Panc1 (cell line): ENCODE results near the gene NCLN. TPM values are rescaled to one million over a fixed set of nuclear protein-coding genes. Genes with fewer than 3 reads are reported as not detected.

Experiments
- ATAC-seq: fragments of 200-7000 bp; cut with Tn5 transposase; 2 replicates; pipeline ENCODE4 v1.9.1; 2020; ENCODE audit warnings: mild to moderate bottlenecking, moderate library complexity
- BruUV-seq: library from RNA; stranded (reverse); fragments of 400-500 nt; replicated peaks from 2 replicates; lab custom pipeline; 2021; lab: Mats Ljungman, UMichigan
- CTCF ChIA-PET: fragments of 300-600 bp; sonication (Branson Sonifier 250); formaldehyde crosslinking; loops from one replicate; lab custom pipeline; 2022; ENCODE audit warnings: antibody characterized with exemption; lab: Charles Lee
- POLR2A ChIA-PET: fragments of 300-600 bp; sonication (Branson Sonifier 250); formaldehyde crosslinking; loops from one replicate; lab custom pipeline; 2022; ENCODE audit warnings: antibody characterized with exemption; lab: Charles Lee
- DNase-seq: peaks from one replicate; pipeline ENCODE4 v3.0.0-alpha.2; 2010; ENCODE audit warnings: low read depth, low spot score
- H3K27ac ChIP-seq: 2 replicates; pipeline ENCODE4 v1.5.1; 2011; ENCODE audit warnings: mild to moderate bottlenecking, low read length, inconsistent platforms
- H3K27me3 ChIP-seq: fragments of 200-500 bp; sonication (Bioruptor generic); 2 replicates; pipeline ENCODE4 v1.6.0; 2014; ENCODE audit warnings: low read length, inconsistent platforms; ENCODE audit not compliant: control insufficient read depth, insufficient read depth
- H3K36me3 ChIP-seq: fragments of 200-500 bp; sonication (Bioruptor generic); 2 replicates; pipeline ENCODE4 v1.5.1; 2014; ENCODE audit warnings: inconsistent platforms, mild to moderate bottlenecking, low read length, moderate library complexity; ENCODE audit not compliant: control insufficient read depth, insufficient read depth
- H3K4me1 ChIP-seq: 2 replicates; pipeline ENCODE4 v1.5.1; 2011; ENCODE audit warnings: inconsistent platforms, mild to moderate bottlenecking, low read length, moderate library complexity; ENCODE audit not compliant: control insufficient read depth, insufficient read depth
- H3K4me3 ChIP-seq, 2 experiments: 2 replicates each; pipeline ENCODE4 v1.5.1; 2011 to 2012; ENCODE audit warnings: low read depth in 2 of 2, low read length in 2 of 2, mild to moderate bottlenecking in 2 of 2, inconsistent platforms in 1 of 2, moderate library complexity in 1 of 2
- H3K9me3 ChIP-seq: fragments of 200-500 bp; sonication (Bioruptor generic); 2 replicates; pipeline ENCODE4 v1.5.1; 2014; ENCODE audit warnings: low read depth, mild to moderate bottlenecking, inconsistent platforms, low read length, moderate library complexity; ENCODE audit not compliant: control insufficient read depth, insufficient read depth
- CTCF ChIP-seq: fragments of 450-650 bp; IDR thresholded peaks from 2 replicates; pipeline ENCODE4 v1.5.1; 2017; ENCODE audit warnings: mild to moderate bottlenecking
- POLR2AphosphoS5 ChIP-seq: IDR thresholded peaks from 2 replicates; pipeline ENCODE4 v1.6.1; 2012; ENCODE audit warnings: mild to moderate bottlenecking, low read depth, low read length, moderate library complexity
- SIN3A ChIP-seq: IDR thresholded peaks from 2 replicates; pipeline ENCODE4 v1.6.1; 2012; ENCODE audit warnings: low read depth, mild to moderate bottlenecking, low read length, moderate library complexity, borderline replicate concordance; ENCODE audit not compliant: insufficient read depth
- TCF7L2 ChIP-seq: IDR thresholded peaks from 2 replicates; pipeline ENCODE4 v1.6.1; 2011; ENCODE audit warnings: mild to moderate bottlenecking, low read depth, low read length, inconsistent platforms
- in situ Hi-C: cut with HindIII; loops from 2 replicates; pipeline ENCODE4 v1.10.0; 2016; ENCODE audit warnings: low sequenced_read_pairs, low pct_unique_long_range_greater_than_20kb
- intact Hi-C: fragments of 100-400 bp; cut with micrococcal nuclease; formaldehyde crosslinking; loops from one replicate; pipeline ENCODE4 v1.10.0; 2022; ENCODE audit not compliant: unreplicated experiment
- total RNA-seq: library from RNA; stranded (reverse); gene quantifications from one replicate; pipeline ENCODE4 v1.2.1, GENCODE V29; 2021; ENCODE audit not compliant: unreplicated experiment
- TF ChIP-seq, protein P1 (sequence below), 2 experiments: IDR thresholded peaks; 2 replicates each; pipeline ENCODE4 v1.6.1; 2011 to 2012; ENCODE audit warnings: low read depth in 2 of 2, control low read depth in 1 of 2, low read length in 1 of 2, mild to moderate bottlenecking in 1 of 2, moderate library complexity in 1 of 2; ENCODE audit not compliant: insufficient read depth in 1 of 2

The NCLN gene
- total RNA-seq, 1 experiment from 2014 or later, result 132 TPM

DNA sequence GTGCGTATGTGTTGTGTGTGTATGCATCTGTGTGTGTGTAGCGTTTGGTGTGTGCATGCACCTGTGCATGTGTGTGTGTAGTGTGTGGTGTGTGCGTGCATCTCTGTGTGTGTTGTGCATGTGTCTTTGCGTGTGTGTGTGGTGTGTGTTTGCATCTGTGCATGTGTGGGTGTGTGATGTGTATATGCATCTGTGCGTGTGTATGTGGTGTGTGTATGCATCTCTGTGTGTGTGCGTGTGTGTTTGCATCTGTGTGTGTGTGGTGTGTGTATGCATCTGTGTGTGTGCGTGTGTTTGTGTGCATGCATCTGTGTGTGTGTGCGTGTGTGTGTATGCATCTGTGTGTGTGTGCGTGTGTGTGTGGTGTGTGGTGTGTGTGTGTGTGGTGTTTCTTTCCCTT lies 59.3 kb downstream of the NCLN start:
- TF ChIP-seq CTCF (no peak), TCF7L2 (no peak), POLR2AphosphoS5 (no peak), SIN3A (no peak)
- TF ChIP-seq, protein P1, sequence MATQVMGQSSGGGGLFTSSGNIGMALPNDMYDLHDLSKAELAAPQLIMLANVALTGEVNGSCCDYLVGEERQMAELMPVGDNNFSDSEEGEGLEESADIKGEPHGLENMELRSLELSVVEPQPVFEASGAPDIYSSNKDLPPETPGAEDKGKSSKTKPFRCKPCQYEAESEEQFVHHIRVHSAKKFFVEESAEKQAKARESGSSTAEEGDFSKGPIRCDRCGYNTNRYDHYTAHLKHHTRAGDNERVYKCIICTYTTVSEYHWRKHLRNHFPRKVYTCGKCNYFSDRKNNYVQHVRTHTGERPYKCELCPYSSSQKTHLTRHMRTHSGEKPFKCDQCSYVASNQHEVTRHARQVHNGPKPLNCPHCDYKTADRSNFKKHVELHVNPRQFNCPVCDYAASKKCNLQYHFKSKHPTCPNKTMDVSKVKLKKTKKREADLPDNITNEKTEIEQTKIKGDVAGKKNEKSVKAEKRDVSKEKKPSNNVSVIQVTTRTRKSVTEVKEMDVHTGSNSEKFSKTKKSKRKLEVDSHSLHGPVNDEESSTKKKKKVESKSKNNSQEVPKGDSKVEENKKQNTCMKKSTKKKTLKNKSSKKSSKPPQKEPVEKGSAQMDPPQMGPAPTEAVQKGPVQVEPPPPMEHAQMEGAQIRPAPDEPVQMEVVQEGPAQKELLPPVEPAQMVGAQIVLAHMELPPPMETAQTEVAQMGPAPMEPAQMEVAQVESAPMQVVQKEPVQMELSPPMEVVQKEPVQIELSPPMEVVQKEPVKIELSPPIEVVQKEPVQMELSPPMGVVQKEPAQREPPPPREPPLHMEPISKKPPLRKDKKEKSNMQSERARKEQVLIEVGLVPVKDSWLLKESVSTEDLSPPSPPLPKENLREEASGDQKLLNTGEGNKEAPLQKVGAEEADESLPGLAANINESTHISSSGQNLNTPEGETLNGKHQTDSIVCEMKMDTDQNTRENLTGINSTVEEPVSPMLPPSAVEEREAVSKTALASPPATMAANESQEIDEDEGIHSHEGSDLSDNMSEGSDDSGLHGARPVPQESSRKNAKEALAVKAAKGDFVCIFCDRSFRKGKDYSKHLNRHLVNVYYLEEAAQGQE (IDR thresholded peaks at IDR 0.05; ENCODE audit: insufficient read depth in 1 of 2, low read depth in 2 of 2, low read length in 1 of 2), result no peak
- ChIA-PET CTCF (no interaction called here), POLR2A (no interaction called here)
- Histone ChIP-seq H3K4me3 (no peak overlapping the region), H3K4me1 (no peaks in the 10 kb centered on the region), H3K27ac (no peak overlapping the region), H3K36me3 (no peaks in the 10 kb centered on the region), H3K9me3 (no peaks in the 10 kb centered on the region), H3K27me3 (no peaks in the 10 kb centered on the region)
- intact Hi-C loops, result no loop called here
- no peak for DNase-seq
- BruUV-seq, result no TSS peak
- no peak for ATAC-seq
- in situ Hi-C loops, result no loop called here

- no TSS peak for BruUV-seq
- intact Hi-C loops (no loop called here), in situ Hi-C loops (no loop called here)
- TF ChIP-seq TCF7L2, result no peak
- TF ChIP-seq, protein P1 (IDR thresholded peaks at IDR 0.05; ENCODE audit: insufficient read depth in 1 of 2, low read depth in 2 of 2, low read length in 1 of 2), result no peak
- TF ChIP-seq SIN3A, result no peak
- TF ChIP-seq CTCF, result no peak
- TF ChIP-seq POLR2AphosphoS5, result no peak
- Histone ChIP-seq H3K36me3 (no peaks in the 10 kb centered on the region), H3K27ac (no peak overlapping the region), H3K4me1 (no peaks in the 10 kb centered on the region), H3K9me3 (no peaks in the 10 kb centered on the region), H3K27me3 (no peaks in the 10 kb centered on the region), H3K4me3 (peak overlapping the region in 1 of 2 experiments; percentile 33; a peak in 2 of 4 replicates)
- ChIA-PET POLR2A (no interaction called here), CTCF (interaction anchor here (0.6 kb wide), 1 partner anchor 8 kb away, joined by 3 read pairs; no protein-coding TSS in a partner anchor)
- DNase-seq (no peak), ATAC-seq (peak; percentile 43)
Observed at GRCh38 chr19:3248728-3249326, 63.1 kb downstream of the NCLN start.
